ENCODE measurements around the gene CYP2A6.
"Not testable (repeated sequence)": the region's sequence is repeated elsewhere in the genome, so short reads cannot be mapped to it uniquely, and the experiment has no call there.

CYP2A6 gene

GRCh38 chr19:40850277-40850676 is at the start of gene CYP2A6:
CYP2A6 (minus strand) TSS chr19:40850447; CDS start chr19:40850426, 21 bp downstream.
- H3K4me3 ChIP-seq (ENCODE audit: low read depth in 1 of 2, low read length in 2 of 2); H3K4me1 ChIP-seq (ENCODE audit: control insufficient read depth in 1 of 2, insufficient read depth in 2 of 2, low read length in 2 of 2); H3K9me3 ChIP-seq (ENCODE audit: control insufficient read depth in 1 of 2, low read length in 2 of 2); H3K9ac ChIP-seq (ENCODE audit: low read depth in 1 of 2, low read length in 2 of 2); H3K27ac ChIP-seq (ENCODE audit: low read depth, low read length); H3K36me3 ChIP-seq (ENCODE audit: control insufficient read depth in 1 of 2, insufficient read depth in 2 of 2, low read length in 2 of 2); H3K27me3 ChIP-seq (ENCODE audit: control insufficient read depth in 1 of 2, insufficient read depth in 2 of 2, low read length in 2 of 2): not testable (repeated sequence)

- not testable (repeated sequence) for H3K36me3 ChIP-seq (ENCODE audit: control insufficient read depth in 1 of 2, insufficient read depth in 2 of 2, low read length in 2 of 2); H3K9ac ChIP-seq (ENCODE audit: low read depth in 1 of 2, low read length in 2 of 2); H3K4me3 ChIP-seq (ENCODE audit: low read depth in 1 of 2, low read length in 2 of 2); H3K4me1 ChIP-seq (ENCODE audit: control insufficient read depth in 1 of 2, insufficient read depth in 2 of 2, low read length in 2 of 2); H3K9me3 ChIP-seq (ENCODE audit: control insufficient read depth in 1 of 2, low read length in 2 of 2); H3K27me3 ChIP-seq (ENCODE audit: control insufficient read depth in 1 of 2, insufficient read depth in 2 of 2, low read length in 2 of 2); H3K27ac ChIP-seq (ENCODE audit: low read depth, low read length)
Observed at GRCh38 chr19:40899964-40900363, 49.7 kb upstream of the CYP2A6 start.

GRCh38 chr19:40896843-40897789 is 46.9 kb upstream of the CYP2A6 start:
- not testable (repeated sequence) for H3K9me3 ChIP-seq (ENCODE audit: control insufficient read depth in 1 of 2, low read length in 2 of 2); H3K4me1 ChIP-seq (ENCODE audit: control insufficient read depth in 1 of 2, insufficient read depth in 2 of 2, low read length in 2 of 2); H3K36me3 ChIP-seq (ENCODE audit: control insufficient read depth in 1 of 2, insufficient read depth in 2 of 2, low read length in 2 of 2); H3K4me3 ChIP-seq (ENCODE audit: low read depth in 1 of 2, low read length in 2 of 2); H3K27me3 ChIP-seq (ENCODE audit: control insufficient read depth in 1 of 2, insufficient read depth in 2 of 2, low read length in 2 of 2); H3K9ac ChIP-seq (ENCODE audit: low read depth in 1 of 2, low read length in 2 of 2); H3K27ac ChIP-seq (ENCODE audit: low read depth, low read length)

GRCh38 chr19:40896418-40896796 is 46.2 kb upstream of the CYP2A6 start:
- Histone ChIP-seq H3K9ac (ENCODE audit: low read depth in 1 of 2, low read length in 2 of 2) (no peak overlapping the region), H3K4me1 (ENCODE audit: control insufficient read depth in 1 of 2, insufficient read depth in 2 of 2, low read length in 2 of 2) (no peaks in the 10 kb centered on the region), H3K4me3 (ENCODE audit: low read depth in 1 of 2, low read length in 2 of 2) (no peak overlapping the region), H3K27ac (ENCODE audit: low read depth, low read length) (no peak overlapping the region), H3K9me3 (ENCODE audit: control insufficient read depth in 1 of 2, low read length in 2 of 2) (no peaks in the 10 kb centered on the region), H3K36me3 (ENCODE audit: control insufficient read depth in 1 of 2, insufficient read depth in 2 of 2, low read length in 2 of 2) (no peaks in the 10 kb centered on the region), H3K27me3 (ENCODE audit: control insufficient read depth in 1 of 2, insufficient read depth in 2 of 2, low read length in 2 of 2) (no peaks in the 10 kb centered on the region)

GRCh38 chr19:40893112-40893511 is 42.9 kb upstream of the CYP2A6 start:
- Histone ChIP-seq H3K27me3 (ENCODE audit: control insufficient read depth in 1 of 2, insufficient read depth in 2 of 2, low read length in 2 of 2) (no peaks in the 10 kb centered on the region), H3K36me3 (ENCODE audit: control insufficient read depth in 1 of 2, insufficient read depth in 2 of 2, low read length in 2 of 2) (no peaks in the 10 kb centered on the region), H3K27ac (ENCODE audit: low read depth, low read length) (no peak overlapping the region), H3K4me1 (ENCODE audit: control insufficient read depth in 1 of 2, insufficient read depth in 2 of 2, low read length in 2 of 2) (no peaks in the 10 kb centered on the region), H3K4me3 (ENCODE audit: low read depth in 1 of 2, low read length in 2 of 2) (no peak overlapping the region), H3K9me3 (ENCODE audit: control insufficient read depth in 1 of 2, low read length in 2 of 2) (no peaks in the 10 kb centered on the region), H3K9ac (ENCODE audit: low read depth in 1 of 2, low read length in 2 of 2) (no peak overlapping the region)

- no peak overlapping the region for H3K9ac ChIP-seq (ENCODE audit: low read depth in 1 of 2, low read length in 2 of 2)
Observed at GRCh38 chr19:40889366-40889765, 39.1 kb upstream of the CYP2A6 start.

GRCh38 chr19:40888191-40888590 is 37.9 kb upstream of the CYP2A6 start:
- Histone ChIP-seq H3K9ac (ENCODE audit: low read depth in 1 of 2, low read length in 2 of 2) (no peak overlapping the region), H3K36me3 (ENCODE audit: control insufficient read depth in 1 of 2, insufficient read depth in 2 of 2, low read length in 2 of 2) (no peaks in the 10 kb centered on the region), H3K27me3 (ENCODE audit: control insufficient read depth in 1 of 2, insufficient read depth in 2 of 2, low read length in 2 of 2) (no peaks in the 10 kb centered on the region), H3K4me3 (ENCODE audit: low read depth in 1 of 2, low read length in 2 of 2) (no peak overlapping the region), H3K27ac (ENCODE audit: low read depth, low read length) (no peak overlapping the region), H3K4me1 (ENCODE audit: control insufficient read depth in 1 of 2, insufficient read depth in 2 of 2, low read length in 2 of 2) (peaks cover 0 to 3% of the 10 kb centered on the region in 2 donors), H3K9me3 (ENCODE audit: control insufficient read depth in 1 of 2, low read length in 2 of 2) (no peaks in the 10 kb centered on the region)

More at GRCh38 chr19:40889366-40889765, 39.1 kb upstream of the CYP2A6 start:
- no peaks in the 10 kb centered on the region for H3K9me3 ChIP-seq (ENCODE audit: control insufficient read depth in 1 of 2, low read length in 2 of 2)
- no peaks in the 10 kb centered on the region for H3K27me3 ChIP-seq (ENCODE audit: control insufficient read depth in 1 of 2, insufficient read depth in 2 of 2, low read length in 2 of 2)
- no peak overlapping the region for H3K27ac ChIP-seq (ENCODE audit: low read depth, low read length)
- H3K4me3 ChIP-seq (ENCODE audit: low read depth in 1 of 2, low read length in 2 of 2) = no peak overlapping the region
- H3K4me1 ChIP-seq (ENCODE audit: control insufficient read depth in 1 of 2, insufficient read depth in 2 of 2, low read length in 2 of 2) = peaks cover 0 to 2% of the 10 kb centered on the region in 2 donors
- no peaks in the 10 kb centered on the region for H3K36me3 ChIP-seq (ENCODE audit: control insufficient read depth in 1 of 2, insufficient read depth in 2 of 2, low read length in 2 of 2)

GRCh38 chr19:40884187-40884931 is 34.1 kb upstream of the CYP2A6 start:
- not testable (repeated sequence) for H3K4me1 ChIP-seq (ENCODE audit: control insufficient read depth in 1 of 2, insufficient read depth in 2 of 2, low read length in 2 of 2); H3K9me3 ChIP-seq (ENCODE audit: control insufficient read depth in 1 of 2, low read length in 2 of 2); H3K36me3 ChIP-seq (ENCODE audit: control insufficient read depth in 1 of 2, insufficient read depth in 2 of 2, low read length in 2 of 2); H3K9ac ChIP-seq (ENCODE audit: low read depth in 1 of 2, low read length in 2 of 2); H3K4me3 ChIP-seq (ENCODE audit: low read depth in 1 of 2, low read length in 2 of 2); H3K27me3 ChIP-seq (ENCODE audit: control insufficient read depth in 1 of 2, insufficient read depth in 2 of 2, low read length in 2 of 2); H3K27ac ChIP-seq (ENCODE audit: low read depth, low read length)

- H3K27ac ChIP-seq (ENCODE audit: low read depth, low read length); H3K27me3 ChIP-seq (ENCODE audit: control insufficient read depth in 1 of 2, insufficient read depth in 2 of 2, low read length in 2 of 2); H3K4me3 ChIP-seq (ENCODE audit: low read depth in 1 of 2, low read length in 2 of 2); H3K9ac ChIP-seq (ENCODE audit: low read depth in 1 of 2, low read length in 2 of 2); H3K9me3 ChIP-seq (ENCODE audit: control insufficient read depth in 1 of 2, low read length in 2 of 2); H3K4me1 ChIP-seq (ENCODE audit: control insufficient read depth in 1 of 2, insufficient read depth in 2 of 2, low read length in 2 of 2); H3K36me3 ChIP-seq (ENCODE audit: control insufficient read depth in 1 of 2, insufficient read depth in 2 of 2, low read length in 2 of 2): not testable (repeated sequence)
Observed at GRCh38 chr19:40882062-40882461, 31.8 kb upstream of the CYP2A6 start, which contains the start of gene CYP2A7. CYP2A7 (minus strand) TSS chr19:40882231; CDS start chr19:40882210, 21 bp downstream.

GRCh38 chr19:40879349-40879748 is 29.1 kb upstream of the CYP2A6 start:
- not testable (repeated sequence) for H3K27ac ChIP-seq (ENCODE audit: low read depth, low read length); H3K27me3 ChIP-seq (ENCODE audit: control insufficient read depth in 1 of 2, insufficient read depth in 2 of 2, low read length in 2 of 2); H3K36me3 ChIP-seq (ENCODE audit: control insufficient read depth in 1 of 2, insufficient read depth in 2 of 2, low read length in 2 of 2); H3K9me3 ChIP-seq (ENCODE audit: control insufficient read depth in 1 of 2, low read length in 2 of 2); H3K4me3 ChIP-seq (ENCODE audit: low read depth in 1 of 2, low read length in 2 of 2); H3K9ac ChIP-seq (ENCODE audit: low read depth in 1 of 2, low read length in 2 of 2); H3K4me1 ChIP-seq (ENCODE audit: control insufficient read depth in 1 of 2, insufficient read depth in 2 of 2, low read length in 2 of 2)
